NOMO-1 treated with DMSO at 0.1 percent for 48 hours (cell line): Measurements from ENCODE around the gene HSPB1.
"Not testable (repeated sequence)": the region's sequence is repeated elsewhere in the genome, so short reads cannot be mapped to it uniquely, and the experiment has no call there.

Experiments
- DNase-seq: peaks from one replicate; lab custom pipeline; 2025; ENCODE audit not compliant: unreplicated experiment; lab: John Stamatoyannopoulos, UW

HSPB1 gene

DNA sequence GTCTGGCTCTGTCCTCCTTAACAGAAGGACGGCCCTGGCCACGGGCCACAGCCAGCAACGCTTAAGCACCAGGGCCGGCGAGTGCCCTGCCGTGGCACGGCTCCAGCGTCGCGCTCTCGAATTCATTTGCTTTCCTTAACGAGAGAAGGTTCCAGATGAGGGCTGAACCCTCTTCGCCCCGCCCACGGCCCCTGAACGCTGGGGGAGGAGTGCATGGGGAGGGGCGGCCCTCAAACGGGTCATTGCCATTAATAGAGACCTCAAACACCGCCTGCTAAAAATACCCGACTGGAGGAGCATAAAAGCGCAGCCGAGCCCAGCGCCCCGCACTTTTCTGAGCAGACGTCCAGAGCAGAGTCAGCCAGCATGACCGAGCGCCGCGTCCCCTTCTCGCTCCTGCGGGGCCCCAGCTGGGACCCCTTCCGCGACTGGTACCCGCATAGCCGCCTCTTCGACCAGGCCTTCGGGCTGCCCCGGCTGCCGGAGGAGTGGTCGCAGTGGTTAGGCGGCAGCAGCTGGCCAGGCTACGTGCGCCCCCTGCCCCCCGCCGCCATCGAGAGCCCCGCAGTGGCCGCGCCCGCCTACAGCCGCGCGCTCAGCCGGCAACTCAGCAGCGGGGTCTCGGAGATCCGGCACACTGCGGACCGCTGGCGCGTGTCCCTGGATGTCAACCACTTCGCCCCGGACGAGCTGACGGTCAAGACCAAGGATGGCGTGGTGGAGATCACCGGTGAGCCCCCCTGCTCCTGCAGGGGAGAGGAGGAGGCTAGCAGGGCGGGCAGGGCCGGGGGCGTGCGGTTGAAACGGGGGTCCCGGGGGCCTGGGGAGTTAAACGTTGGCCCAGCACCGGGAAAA, at the start of gene HSPB1:
Gene HSPB1, plus strand, starts transcription at position 327 of the 855 bp plus-strand sequence. Its CDS starts 40 bp downstream, at position 367.
- DNase-seq: peak; percentile 97

DNA sequence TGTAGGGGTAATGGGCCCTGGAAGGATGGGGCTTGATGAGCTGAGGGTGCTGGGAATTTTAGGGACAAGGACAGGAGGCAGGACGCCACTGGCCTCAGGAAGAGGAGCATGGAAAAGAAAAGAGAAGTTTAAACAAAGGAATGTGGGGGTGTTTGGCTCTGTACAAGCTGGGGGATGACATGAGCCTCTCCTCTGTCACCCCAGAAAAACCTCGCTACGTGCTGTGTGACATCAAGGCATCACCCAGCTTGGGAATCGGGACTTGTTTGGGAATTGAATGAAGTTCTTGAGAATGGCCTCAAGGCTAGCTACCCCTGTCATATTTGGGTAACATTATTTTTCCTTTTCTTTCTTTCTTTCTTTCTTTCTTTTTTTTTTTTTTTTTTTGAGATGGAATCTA, 47.7 kb upstream of the HSPB1 start:
- no peak for DNase-seq

GRCh38 chr7:76257973-76258372, 44.5 kb upstream of the HSPB1 start:
- no peak for DNase-seq

DNA sequence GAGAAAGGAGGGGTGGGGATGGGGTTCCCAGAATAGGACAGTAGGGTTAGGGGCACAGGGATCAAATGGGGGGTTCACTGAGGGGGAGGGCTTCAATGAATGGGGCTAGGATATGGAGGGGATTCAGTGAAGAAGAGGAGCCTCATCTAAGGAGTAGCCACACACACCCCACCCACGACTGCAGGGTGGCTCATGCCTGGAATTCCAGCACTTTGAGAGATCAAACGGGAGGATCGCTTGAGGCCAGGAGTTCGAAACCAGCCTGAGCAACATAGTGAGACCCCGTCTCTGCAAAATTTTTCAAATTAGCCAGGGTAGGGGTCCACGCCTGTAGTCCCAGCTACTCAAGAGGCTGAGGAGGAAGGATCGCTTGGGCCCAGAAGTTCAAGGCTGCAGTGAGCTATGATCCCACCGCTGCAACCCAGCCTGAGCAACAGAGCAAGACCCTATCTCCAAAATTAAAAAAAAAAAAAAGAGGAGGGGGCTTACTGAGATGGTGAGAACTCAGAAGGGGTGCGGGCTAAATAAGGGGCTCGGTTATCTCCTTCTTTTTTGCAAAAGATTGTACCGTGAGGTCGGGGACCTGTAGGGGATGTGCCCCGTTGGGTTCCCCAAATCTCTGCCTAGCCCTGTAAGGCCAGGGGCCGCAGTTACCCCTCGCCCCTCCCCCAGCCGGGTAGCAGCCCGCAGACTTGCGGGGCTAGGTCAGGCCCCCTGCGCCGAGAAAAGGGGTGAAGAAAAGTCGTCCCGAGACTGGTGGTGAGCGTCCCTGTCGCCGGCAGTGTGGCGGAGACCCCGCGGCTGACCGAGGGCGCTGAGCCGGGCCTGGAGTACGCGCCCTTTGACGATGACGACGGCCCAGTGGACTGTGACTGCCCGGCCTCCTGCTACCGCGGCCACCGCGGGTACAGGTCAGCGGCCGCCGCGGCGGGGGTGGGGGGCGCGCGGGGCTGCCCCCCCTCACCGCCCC, 43.1 kb upstream of the HSPB1 start:
- DNase-seq: no peak

- no peak for DNase-seq
Observed at GRCh38 chr7:76260171-76260703, 42.2 kb upstream of the HSPB1 start.

DNA sequence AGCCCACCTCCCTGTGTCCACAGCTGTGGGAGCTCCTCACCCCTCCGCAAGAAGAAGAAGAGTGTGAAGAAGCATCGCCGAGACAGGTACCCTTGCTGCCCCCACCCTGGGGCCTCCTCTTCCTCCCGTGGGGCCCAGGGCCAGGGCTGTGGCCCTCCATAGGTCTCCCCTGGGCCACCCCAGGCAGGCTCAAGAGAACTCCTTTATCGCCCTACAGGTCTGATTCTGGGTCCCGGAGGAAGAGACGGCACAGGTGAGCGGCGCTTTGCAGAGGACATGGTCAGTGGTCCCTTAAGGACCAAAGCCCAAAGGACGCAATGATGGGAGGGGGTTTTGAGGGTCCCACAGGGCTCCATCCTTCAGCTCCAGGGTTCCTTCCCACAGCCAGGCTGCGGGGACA, 41.1 kb upstream of the HSPB1 start:
- no peak for DNase-seq

DNA sequence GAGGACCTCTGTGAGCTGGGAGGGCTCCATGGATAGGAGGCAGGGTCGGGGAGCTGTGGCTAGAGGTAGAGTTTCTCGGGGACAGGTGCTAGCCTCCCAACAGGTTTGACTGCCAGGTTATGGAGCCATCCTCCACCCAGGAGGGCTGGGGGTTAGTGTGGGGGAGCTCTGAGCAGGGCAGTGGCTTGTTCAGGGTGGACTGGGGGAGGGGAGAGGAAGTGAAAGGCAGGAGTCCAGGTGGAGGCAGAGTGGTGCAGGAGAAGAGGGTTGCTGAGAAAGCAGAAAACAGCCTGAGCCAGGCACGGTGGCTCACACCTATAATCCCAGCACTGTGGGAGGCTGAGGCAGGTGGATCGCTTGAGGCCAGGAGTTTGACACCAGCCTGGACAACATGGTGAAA, 40.5 kb upstream of the HSPB1 start:
- no peak for DNase-seq

GRCh38 chr7:76262683-76263402, 39.6 kb upstream of the HSPB1 start:
- peak; percentile 73 for DNase-seq

DNA sequence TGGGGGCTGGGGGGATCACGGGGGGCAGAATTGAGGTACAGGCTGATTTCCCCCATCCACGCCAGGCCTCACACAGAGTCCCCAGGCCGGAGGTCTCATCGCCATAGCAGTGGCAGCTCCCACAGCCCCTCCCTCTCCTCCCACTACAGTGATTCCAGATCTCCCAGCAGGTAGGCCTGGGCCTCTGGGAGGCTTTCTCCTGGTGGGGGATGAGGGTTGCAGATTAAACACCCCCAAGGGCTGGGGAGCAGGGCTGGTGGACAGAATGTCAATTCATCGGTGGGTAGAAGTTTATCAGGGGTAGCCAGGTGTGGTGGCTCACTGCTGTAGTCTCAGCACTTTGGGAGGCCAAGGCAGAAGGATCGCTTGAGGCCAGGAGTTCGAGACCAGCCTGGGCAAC, 37.2 kb upstream of the HSPB1 start:
- DNase-seq: no peak

GRCh38 chr7:76267107-76267893, 35.2 kb upstream of the HSPB1 start:
- DNase-seq: no peak

GRCh38 chr7:76267894-76268183, 34.6 kb upstream of the HSPB1 start:
- DNase-seq: no peak

DNA sequence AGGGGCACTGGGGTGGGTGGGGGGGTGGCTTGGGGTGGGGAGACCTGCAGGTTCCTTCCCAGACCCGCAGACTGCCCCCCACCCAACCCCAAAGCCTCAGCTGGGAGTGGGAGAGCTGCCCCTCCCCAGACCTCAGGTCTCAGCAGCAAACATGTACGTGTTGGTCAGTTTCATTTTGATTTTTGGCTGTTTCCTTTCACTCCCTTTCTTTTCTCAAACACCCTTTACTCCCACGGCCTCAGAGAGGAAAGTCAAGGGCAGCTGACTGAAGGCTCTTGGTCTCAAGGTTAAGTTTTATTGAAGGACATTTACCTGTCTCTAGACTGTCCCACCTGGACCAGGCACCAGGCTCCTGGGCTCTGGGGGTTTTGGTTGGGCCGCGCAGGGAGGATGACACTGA, 34.1 kb upstream of the HSPB1 start:
- DNase-seq: no peak

GRCh38 chr7:76269895-76270294, 32.6 kb upstream of the HSPB1 start:
- DNase-seq: no peak

GRCh38 chr7:76271384-76271783, 31.1 kb upstream of the HSPB1 start:
- DNase-seq: not testable (repeated sequence)

DNA sequence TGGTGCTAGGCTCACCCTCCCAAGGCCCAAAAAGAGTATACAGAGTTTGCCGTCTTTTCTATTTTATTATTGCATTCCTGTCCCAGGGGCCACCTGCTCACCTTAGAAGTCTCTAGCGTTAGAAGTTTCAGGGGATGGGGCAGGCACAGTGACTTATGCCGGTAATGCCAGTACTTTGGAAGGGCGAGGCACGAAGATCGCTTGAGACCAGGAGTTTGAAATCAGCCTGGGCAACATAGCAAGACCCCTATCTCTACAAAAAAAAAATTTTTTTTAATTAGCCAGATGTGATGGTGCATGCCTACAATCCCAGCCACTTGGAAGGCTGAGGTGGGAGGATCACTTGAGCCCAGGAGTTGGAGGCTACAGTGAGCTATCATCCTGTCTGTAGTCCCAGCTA, 30.3 kb upstream of the HSPB1 start:
- no peak for DNase-seq

- no peak for DNase-seq
Observed at GRCh38 chr7:76272851-76273497, 29.5 kb upstream of the HSPB1 start.

- no peak for DNase-seq
Observed at GRCh38 chr7:76273503-76273902, 29.0 kb upstream of the HSPB1 start.

DNA sequence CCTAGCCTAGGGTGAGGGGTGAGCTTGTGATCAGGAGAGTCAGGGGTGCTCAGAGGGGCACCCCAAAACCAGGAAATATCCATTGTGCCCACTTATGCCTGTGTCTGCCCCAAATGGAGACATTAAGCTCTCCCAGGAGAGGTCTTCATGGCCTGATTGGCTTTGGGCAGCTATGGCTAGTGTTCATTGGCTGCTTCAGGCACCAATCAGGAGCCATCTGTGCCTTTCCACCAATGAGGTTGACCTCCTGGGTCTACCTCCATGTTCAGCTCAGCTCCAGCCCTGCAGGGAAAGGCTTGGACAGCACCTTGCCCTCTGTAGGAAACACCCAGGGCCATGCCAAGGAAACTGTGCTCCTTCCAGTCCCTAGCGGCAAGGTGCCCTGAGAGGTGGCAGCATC, 23.9 kb upstream of the HSPB1 start:
- no peak for DNase-seq

GRCh38 chr7:76280408-76280807, 22.1 kb upstream of the HSPB1 start:
- DNase-seq: no peak
